GM18907 (cell line): ENCODE results near the gene FOXP2.
"Not testable (repeated sequence)": the region's sequence is repeated elsewhere in the genome, so short reads cannot be mapped to it uniquely, and the experiment has no call there.

Source experiments
- ATAC-seq: cut with Tn5 transposase; IDR thresholded peaks from one replicate; pipeline ENCODE4 v1.9.1; 2021; ENCODE audit warnings: mild to moderate bottlenecking, moderate library complexity; ENCODE audit not compliant: unreplicated experiment

Gene FOXP2

GRCh38 chr7:114574384-114574783, 159.8 kb downstream of the FOXP2 start:
- ATAC-seq = no peak

- ATAC-seq = no peak
Observed at GRCh38 chr7:114575098-114575497, 160.5 kb downstream of the FOXP2 start.

GRCh38 chr7:114580963-114581362, 166.3 kb downstream of the FOXP2 start:
- ATAC-seq = not testable (repeated sequence)

- no peak for ATAC-seq
Observed at GRCh38 chr7:114588506-114588905, 173.9 kb downstream of the FOXP2 start.

DNA sequence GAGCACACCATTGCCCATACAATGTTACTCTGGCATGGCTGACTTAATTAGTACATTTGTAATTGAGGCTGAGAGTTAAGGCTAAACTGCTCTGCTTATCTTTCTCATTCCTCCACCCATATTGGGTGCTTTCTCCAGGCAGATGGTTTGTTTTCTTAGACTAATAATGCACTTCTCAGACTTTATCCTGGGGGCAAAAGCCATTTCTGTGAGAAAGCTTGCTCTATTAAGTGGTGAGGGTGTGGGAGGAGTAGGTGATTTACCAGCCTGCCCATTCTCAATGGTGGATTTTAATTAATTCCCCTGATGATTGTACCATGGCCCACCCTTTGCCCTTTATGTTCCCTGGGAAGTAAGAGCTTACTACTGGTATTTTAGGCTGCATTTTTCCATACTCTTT, 174.8 kb downstream of the FOXP2 start:
- no peak for ATAC-seq

GRCh38 chr7:114590298-114590697, 175.7 kb downstream of the FOXP2 start:
- no peak for ATAC-seq

- no peak for ATAC-seq
Observed at GRCh38 chr7:114598946-114599345, 184.3 kb downstream of the FOXP2 start.

DNA sequence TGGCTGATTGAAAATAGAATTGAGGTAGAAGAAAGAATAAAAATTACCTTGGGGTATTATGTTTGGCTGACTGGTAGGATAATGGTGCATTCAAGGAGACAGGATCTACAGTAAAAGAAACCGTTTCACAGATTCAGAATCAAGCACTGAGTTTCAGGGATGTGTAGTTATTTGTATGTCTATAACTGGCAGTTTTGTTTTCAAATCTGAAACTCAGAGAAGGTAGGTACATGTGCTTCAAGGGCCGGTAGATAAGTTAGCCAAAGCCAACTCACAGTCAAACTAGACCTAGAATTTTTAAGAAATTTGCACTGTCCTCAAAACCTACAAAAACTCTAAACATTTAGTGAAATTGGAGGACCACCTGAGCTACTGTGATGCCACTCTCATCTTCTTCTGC, 191.5 kb downstream of the FOXP2 start:
- ATAC-seq = no peak

DNA sequence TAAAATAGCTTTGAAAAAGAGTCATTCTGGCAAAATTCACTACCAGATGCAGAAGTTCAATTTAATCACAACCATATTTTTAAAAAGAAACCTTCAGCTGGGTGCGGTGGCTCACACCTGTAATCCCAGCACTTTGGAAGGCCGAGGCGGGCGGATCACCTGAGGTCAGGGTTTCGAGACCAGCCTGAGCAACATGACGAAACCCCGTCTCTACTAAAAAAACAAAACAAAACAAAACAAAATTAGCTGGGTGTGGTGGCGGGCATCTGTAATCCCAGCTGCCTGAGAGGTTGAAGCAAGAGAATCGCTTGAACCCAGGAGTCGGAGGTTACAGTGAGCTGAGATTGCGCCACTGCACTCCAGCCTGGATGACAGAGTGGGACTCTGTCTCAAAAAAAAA, 194.2 kb downstream of the FOXP2 start:
- ATAC-seq = not testable (repeated sequence)

DNA sequence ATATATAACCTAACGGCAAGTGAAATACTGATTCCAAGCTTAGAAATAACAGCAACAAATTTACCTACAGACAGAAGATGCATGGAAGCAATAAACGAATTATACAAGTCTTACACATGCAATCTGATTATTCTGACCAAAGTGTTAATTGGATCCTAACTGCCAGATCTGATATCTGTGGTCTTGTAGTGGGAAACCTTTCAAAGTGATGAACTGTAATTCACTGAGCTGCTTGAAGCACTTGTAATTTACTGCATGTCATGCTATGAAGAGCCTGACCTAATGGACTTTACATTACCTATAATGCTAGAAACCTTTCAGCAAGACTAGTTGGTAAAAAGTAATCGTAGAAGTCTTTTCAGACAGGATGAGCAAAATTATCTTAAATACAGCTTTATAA, 205.6 kb downstream of the FOXP2 start:
- ATAC-seq = no peak

DNA sequence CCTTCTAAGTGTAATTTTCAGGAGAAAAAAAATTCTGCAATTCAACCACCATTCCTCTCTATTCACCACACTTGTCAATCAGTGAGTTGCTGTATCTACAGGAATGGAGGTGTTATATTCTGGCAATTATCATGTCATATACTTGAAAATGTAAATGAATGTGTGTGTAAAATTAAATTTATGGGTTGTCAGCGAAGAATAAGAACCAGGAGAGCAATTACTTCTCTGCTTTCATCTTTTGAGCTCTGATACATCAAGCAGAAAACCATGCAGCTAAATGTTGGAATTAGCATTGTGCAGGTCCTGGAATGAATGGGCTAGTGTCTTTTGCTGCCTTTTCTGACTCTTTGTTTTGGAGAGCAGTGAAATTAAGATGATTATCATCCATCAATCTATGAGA, 207.6 kb downstream of the FOXP2 start:
- no peak for ATAC-seq

GRCh38 chr7:114623146-114623545, 208.5 kb downstream of the FOXP2 start:
- ATAC-seq = no peak

- no peak for ATAC-seq
Observed at GRCh38 chr7:114627231-114627630, 212.6 kb downstream of the FOXP2 start.

DNA sequence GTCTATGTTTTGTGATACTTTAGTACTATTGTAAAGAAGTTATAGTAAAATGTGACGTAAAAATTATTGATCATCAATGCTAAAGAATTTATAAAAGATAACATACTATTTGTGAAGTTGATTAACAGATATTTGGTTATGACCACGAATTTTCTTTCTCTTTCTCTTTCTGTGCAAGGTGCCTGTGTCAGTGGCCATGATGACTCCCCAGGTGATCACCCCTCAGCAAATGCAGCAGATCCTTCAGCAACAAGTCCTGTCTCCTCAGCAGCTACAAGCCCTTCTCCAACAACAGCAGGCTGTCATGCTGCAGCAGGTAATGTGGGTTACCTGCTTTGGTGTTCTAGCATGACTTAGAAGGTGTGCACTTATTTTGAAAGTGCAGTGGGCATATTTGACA, 213.7 kb downstream of the FOXP2 start:
- ATAC-seq = no peak

DNA sequence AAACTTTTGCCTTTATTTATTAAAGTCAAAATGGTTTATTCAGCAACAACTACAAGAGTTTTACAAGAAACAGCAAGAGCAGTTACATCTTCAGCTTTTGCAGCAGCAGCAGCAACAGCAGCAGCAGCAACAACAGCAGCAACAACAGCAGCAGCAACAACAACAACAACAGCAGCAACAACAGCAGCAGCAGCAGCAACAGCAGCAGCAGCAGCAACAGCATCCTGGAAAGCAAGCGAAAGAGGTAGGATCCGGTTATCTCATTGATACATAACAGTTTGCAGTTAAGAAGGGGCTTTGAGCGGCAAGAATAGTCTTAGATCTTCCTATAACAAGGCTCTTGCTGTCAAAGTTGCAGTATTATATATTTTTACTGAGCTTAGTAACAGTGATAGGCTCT, 215.1 kb downstream of the FOXP2 start:
- ATAC-seq = no peak

- no peak for ATAC-seq
Observed at GRCh38 chr7:114630201-114630990, 215.8 kb downstream of the FOXP2 start.

GRCh38 chr7:114631249-114631822, 216.7 kb downstream of the FOXP2 start:
- ATAC-seq = no peak

DNA sequence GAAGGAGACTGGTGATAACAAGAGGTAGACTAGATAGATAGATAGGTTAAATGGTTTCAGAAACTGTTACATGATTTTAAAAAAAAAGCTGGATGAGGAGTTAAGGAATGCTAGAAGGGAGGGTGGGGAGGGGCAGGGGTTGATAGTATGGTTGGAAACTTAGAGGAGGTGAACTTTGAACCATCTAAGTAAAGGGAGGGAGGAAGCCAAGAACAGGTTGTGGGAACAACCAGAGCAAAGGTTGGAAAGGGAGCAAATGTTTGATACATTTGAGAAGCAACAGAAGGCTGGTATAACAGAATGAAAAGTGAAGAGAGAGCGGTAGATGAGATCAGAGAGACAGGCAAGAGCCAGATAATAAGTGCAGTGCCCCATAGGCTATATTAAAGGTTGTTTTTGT, 224.8 kb downstream of the FOXP2 start:
- ATAC-seq = no peak

GRCh38 chr7:114644455-114644854, 229.8 kb downstream of the FOXP2 start:
- no peak for ATAC-seq

DNA sequence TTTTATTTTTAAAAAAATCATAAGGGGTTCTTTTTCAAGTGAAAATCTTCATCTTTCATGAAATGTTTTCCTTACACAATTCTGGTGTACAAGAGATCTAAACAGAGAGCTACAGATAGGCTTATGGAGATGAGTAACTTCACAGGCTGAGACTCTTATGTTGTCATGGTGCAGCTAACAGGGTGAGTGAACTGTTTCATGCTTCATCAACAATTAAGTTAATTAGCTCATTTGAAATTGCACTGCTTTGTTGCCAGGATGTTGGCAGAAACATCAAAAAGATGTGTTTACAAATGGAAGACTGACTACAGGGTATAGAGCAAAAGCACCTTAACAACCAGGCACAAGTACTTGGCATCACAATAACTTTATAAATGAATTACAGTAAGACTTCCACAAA, 230.8 kb downstream of the FOXP2 start:
- ATAC-seq = no peak

DNA sequence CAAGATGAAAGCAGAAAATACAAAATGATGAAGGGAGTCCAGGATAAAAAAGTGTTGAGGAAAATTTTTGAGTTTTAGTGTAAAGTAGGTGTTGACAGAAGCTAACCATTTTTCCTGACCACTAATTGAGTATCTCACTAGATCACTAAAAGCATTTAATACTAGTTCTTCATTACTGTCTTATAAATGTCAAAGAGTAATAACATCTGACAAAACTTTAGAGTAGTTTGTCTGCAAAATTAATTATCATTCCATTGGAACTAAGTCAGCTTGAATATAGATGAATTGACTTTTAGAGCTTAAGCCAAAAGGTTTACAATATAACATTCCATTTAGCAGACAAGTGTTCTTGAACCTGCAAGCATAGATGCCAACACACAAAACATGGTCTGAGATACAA, 232.9 kb downstream of the FOXP2 start:
- no peak for ATAC-seq

- ATAC-seq = no peak
Observed at GRCh38 chr7:114648117-114648516, 233.5 kb downstream of the FOXP2 start.

GRCh38 chr7:114648680-114649079, 234.1 kb downstream of the FOXP2 start:
- no peak for ATAC-seq
